ENCODE results near the gene OSBPL9.

Gene OSBPL9

DNA sequence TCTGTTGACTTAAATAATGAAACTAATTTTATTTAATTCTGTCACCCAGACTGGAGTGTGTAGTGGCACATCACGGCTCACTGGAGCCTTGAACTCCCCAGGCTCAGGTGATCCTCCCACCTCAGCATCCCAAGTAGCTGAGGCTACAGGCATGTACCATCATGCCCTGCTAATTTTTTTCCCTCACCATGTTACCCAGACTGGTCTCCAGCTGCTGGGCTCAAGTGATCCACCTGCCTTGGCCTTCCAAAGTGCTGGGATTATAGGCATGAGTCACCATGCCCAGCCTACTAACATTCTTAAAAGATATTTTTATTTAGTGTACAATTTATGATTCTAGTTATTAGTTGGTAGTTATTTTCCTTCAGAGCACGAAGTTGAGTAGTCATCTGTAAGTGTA lies 212.2 kb downstream of the OSBPL9 start:
- H3K4me3 ChIP-seq (ENCODE audit: low read depth, low read length), result no peak overlapping the region
- DNase-seq (ENCODE audit: low read depth), result no peak
- TF ChIP-seq, protein P1, sequence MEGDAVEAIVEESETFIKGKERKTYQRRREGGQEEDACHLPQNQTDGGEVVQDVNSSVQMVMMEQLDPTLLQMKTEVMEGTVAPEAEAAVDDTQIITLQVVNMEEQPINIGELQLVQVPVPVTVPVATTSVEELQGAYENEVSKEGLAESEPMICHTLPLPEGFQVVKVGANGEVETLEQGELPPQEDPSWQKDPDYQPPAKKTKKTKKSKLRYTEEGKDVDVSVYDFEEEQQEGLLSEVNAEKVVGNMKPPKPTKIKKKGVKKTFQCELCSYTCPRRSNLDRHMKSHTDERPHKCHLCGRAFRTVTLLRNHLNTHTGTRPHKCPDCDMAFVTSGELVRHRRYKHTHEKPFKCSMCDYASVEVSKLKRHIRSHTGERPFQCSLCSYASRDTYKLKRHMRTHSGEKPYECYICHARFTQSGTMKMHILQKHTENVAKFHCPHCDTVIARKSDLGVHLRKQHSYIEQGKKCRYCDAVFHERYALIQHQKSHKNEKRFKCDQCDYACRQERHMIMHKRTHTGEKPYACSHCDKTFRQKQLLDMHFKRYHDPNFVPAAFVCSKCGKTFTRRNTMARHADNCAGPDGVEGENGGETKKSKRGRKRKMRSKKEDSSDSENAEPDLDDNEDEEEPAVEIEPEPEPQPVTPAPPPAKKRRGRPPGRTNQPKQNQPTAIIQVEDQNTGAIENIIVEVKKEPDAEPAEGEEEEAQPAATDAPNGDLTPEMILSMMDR (IDR thresholded peaks at IDR 0.05; ENCODE audit: insufficient read depth, low read depth, low read length, missing control alignments), result no peak

DNA sequence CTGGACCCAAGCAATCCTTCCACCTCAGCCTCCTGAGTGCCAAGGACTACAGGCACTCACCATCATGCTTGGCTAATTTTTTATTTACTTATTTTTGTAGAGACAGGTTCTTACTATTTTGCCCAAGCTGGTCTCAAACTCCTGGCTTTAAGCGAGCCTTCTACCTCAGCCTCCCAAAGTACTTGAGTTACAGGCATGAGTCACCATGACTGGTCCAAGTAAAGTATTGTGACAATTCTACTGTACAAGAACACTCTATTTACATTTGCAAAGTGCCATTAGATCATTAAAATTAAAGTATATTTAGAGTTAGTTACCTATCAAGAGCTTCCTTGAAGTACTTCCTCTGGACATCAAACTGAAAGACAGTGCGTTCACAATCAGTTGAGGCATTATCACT lies 216.8 kb downstream of the OSBPL9 start:
- TF ChIP-seq, protein P1 (IDR thresholded peaks at IDR 0.05; ENCODE audit: insufficient read depth, low read depth, low read length, missing control alignments), result no peak
- no peak for DNase-seq (ENCODE audit: low read depth)
- H3K4me3 ChIP-seq (ENCODE audit: low read depth, low read length), result no peak overlapping the region

DNA sequence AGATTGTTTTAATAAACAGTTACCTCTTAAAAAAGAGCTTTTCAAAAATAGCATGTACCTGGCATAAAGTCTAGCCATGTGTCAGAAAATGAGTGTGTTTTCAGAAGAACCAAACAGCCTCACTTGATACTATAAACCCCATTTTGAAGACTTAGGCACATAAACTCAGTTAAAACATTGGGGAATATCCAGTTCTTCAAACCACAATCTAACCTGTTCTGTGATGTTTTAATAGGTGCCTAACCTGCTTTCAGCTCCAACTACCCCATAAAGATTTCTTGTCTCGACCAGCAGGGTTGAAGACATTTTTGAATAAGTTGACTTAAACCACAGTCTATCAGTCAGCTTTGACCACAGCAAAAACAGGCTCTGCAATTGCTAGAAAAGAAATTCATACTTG lies 220.4 kb downstream of the OSBPL9 start:
- no peak overlapping the region for H3K4me3 ChIP-seq (ENCODE audit: low read depth, low read length)

More for the DNA sequence above, 220.4 kb downstream of the OSBPL9 start:
- DNase-seq (ENCODE audit: low read depth), result no peak
- TF ChIP-seq, protein P1 (IDR thresholded peaks at IDR 0.05; ENCODE audit: insufficient read depth, low read depth, low read length, missing control alignments), result no peak
